Stimulated activated CD8-positive, alpha-beta memory T cell treated with anti-CD3 and anti-CD28 coated beads, Interleukin-12 subunit alpha, Interleukin-12 subunit beta, amount 100 ng/mL, for 4 hours (primary cell): ENCODE measurements around the gene TRDMT1.

ENCODE experiments used
- DNase-seq: peaks from one replicate; pipeline ENCODE4 v3.0.0-alpha.2; 2020; ENCODE audit warnings: low read depth

Gene TRDMT1

GRCh38 chr10:17209881-17210280, 8.4 kb upstream of the TRDMT1 start:
- DNase-seq, result no peak

- DNase-seq, result no peak
Measured at GRCh38 chr10:17209302-17209701, 7.8 kb upstream of the TRDMT1 start.

GRCh38 chr10:17208476-17208875, 7.0 kb upstream of the TRDMT1 start:
- DNase-seq, result no peak

GRCh38 chr10:17206210-17206709, 4.8 kb upstream of the TRDMT1 start:
- DNase-seq, result no peak

GRCh38 chr10:17203416-17203815, 1.9 kb upstream of the TRDMT1 start:
- DNase-seq, result no peak

- no peak for DNase-seq
Measured at GRCh38 chr10:17202999-17203398, 1.5 kb upstream of the TRDMT1 start.

- DNase-seq, result no peak
Measured at GRCh38 chr10:17202506-17202905, 1.0 kb upstream of the TRDMT1 start.

- DNase-seq, result no peak
Measured at GRCh38 chr10:17201794-17202116, 283 bp upstream of the TRDMT1 start.

GRCh38 chr10:17200001-17200911, 1.2 kb downstream of the TRDMT1 start:
- DNase-seq, result no peak

DNA sequence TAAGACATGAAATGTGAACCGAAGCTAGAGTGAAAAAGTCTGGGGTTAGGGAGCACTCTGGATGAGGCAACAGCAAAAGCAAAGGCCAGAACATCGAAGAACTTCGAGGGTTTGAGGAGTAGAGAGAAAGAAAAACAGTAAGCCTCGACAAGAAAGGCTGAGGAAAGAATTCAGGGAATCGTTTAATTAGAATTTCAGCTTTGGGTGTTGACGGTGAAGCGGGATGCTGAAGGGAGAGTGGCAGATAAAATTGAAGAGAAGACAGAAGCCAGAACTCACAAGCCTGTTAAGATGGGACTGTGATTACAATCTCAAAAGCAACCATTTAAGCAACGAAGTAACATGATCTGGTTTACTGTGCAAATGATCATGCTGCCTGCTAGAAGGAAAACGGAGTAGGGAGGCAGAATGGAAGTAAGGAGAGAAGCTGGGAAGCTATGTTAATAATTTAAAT, 2.1 kb downstream of the TRDMT1 start:
- no peak for DNase-seq

DNA sequence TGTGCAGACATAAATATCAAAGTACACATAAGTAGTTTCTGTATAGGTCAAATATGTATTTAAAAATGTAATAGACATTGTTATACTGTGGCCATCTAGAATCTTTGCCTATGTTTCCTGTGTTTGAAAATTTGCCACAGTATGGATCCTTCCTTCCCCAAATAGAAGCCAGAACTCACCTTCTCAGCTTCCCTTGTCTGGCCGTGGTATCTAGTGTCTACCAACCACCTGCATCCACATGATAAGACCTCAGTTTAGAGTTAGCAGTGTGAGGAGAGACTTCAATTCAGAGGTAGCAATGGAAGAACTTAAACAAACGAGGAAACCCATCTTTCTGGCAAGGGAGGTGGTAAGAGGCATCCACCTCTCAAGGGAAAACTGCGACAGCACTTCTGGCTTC, 4.9 kb downstream of the TRDMT1 start:
- no peak for DNase-seq

- DNase-seq, result no peak
Measured at GRCh38 chr10:17196045-17196444, 5.4 kb downstream of the TRDMT1 start.

DNA sequence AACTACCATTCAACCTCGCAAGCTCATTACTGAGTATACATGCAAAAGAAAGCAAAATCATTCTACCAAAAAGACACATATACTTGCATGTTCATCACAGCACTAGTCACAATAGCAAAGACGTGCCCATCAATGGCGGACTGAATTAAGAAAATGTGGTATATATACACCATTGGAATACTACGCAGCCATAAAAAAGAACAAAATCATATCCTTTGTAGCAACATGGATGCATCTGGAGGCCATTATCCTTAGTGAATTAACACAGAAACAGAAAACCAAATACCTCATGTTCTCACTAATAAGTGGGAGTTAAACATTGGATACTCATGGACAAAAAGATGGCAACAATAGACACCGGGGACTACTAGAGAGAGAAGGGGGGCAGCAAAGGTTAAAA, 6.4 kb downstream of the TRDMT1 start:
- DNase-seq, result no peak

DNA sequence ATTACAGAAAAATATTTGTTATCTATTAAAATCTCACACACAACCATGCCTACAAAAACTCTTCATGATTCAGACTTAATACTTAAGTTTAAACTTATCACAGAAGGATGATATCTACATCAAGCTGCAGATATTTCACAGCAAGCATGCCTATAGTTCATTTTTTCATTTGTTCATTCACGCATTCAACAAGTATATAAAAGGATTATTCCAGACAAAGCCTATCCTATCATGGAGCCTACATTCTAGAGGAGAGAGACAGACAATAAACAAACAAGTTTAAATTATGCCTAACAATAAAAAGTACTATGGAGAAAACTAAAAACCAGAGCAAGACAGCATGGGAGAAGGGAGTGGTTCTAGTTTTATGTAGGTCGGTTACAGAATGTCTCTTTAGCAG, 10.9 kb downstream of the TRDMT1 start:
- no peak for DNase-seq

DNA sequence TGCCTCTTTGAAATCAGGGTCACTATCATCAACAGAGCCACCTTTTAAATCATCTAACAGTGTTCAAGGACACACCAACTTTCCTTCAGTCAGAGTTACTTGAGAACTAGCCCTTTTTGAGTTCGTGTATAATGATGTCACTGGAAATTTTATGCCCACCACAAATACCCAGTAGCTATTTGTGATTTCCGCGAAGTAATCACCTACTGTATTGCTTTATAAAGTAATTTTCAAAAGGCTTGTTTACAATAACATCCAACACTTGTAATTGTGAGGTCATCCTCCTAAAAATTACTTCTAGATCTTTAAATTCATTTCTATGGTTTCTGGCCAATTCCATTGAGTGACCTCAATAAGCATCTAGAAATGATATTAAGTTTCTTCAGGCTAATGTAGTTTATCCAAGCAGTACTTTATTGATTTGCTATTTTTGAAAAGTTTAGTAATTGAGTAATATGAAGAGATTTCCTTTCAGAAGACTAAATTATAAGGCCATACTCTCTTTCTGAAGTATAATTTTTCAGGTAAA, 12.8 kb downstream of the TRDMT1 start:
- DNase-seq, result no peak

DNA sequence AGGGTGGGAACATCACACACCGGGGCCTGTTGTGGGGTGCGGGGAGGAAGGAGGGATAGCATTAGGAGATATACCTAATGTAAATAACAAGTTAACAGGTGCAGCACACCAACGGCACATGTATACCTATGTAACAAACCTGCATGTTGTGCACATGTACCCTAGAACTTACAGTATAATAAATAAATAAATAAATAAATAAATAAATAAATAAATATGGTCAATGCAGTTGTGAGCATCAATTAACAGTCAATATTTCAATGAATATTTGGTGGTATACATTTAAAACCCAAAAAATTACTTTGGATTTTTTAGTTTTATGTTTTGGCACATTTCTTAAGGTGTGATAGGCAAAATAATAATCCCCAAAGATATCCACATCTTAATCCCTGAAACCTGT, 15.6 kb downstream of the TRDMT1 start:
- DNase-seq, result no peak

GRCh38 chr10:17183110-17183509, 18.4 kb downstream of the TRDMT1 start:
- no peak for DNase-seq

- DNase-seq, result no peak
Measured at GRCh38 chr10:17181751-17182150, 19.7 kb downstream of the TRDMT1 start.

DNA sequence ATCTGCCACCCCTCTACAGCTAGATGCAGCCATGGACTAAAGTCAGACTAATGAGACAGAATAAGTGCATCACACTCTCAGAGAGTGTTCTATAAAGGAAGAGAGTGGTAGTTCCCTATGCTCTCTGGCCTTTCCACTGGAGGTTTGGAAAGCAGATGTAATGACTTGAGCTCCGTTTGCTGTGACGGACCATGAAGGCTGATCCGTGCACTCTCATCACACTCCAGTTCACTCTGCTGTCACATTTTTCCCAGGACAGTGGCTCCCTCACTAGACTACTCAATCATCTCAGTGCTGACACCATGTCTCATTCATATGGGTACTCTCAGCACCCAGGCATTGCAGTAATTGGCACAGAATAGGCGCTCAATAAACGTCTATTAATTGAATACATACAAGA, 20.4 kb downstream of the TRDMT1 start:
- no peak for DNase-seq

DNA sequence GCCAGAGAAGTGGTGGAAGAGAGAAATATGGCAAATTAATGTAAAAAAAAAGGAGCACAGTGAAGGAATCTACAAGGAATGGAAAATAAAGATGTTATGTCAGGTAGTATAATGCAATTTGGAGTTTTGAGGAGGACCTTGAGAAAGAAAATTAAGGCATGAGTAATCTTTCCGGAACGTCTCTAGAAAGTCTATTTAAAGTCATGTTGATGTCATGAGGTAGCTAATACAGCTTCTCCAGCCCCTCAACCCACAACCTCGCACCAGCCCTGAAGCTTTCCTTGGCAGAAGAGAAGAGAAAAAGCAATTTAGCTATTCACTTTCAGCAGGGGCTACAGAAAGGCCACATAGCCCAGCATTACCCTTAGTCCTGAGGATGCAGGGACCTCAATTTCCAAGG, 22.5 kb downstream of the TRDMT1 start:
- no peak for DNase-seq

- no peak for DNase-seq
Measured at GRCh38 chr10:17178006-17178405, 23.5 kb downstream of the TRDMT1 start.

- no peak for DNase-seq
Measured at GRCh38 chr10:17177014-17177413, 24.5 kb downstream of the TRDMT1 start.

GRCh38 chr10:17176091-17176490, 25.4 kb downstream of the TRDMT1 start:
- DNase-seq, result no peak

DNA sequence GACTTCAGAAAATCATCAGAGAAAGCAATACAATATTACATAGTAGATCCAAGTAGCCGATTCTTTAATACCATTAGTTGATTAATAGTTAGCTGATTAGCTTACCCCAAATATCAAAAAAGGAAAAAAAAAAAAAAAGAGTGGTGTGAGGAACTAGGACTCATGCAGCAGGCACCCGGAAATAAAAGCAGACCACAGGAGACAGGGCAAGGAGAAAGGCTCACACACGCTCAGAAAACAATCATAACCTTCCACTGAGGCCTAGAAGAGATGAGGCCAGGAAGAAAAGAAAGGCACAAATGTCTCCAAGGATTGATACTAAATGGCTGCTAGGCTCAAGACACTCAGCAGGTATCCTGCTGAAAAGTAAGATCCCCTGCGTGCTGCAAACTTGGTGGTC, 25.9 kb downstream of the TRDMT1 start:
- DNase-seq, result no peak
